GM23338 (cell line): Measurements from ENCODE around the gene CCNL1. TPM values are rescaled to one million over a fixed set of nuclear protein-coding genes. Genes with fewer than 3 reads are reported as not detected.

Experiments
- ATAC-seq: fragments of 200-7000 bp; cut with Tn5 transposase; 3 replicates; pipeline ENCODE4 v1.9.1; 2020
- DNase-seq: peaks from one replicate; pipeline ENCODE4 v3.0.0-alpha.2; 2015; ENCODE audit warnings: low spot score
- H2AFZ ChIP-seq: fragments of 200-600 bp; sonication (generic); 2 replicates; pipeline ENCODE4 v1.8.0; 2016; ENCODE audit warnings: antibody characterized with exemption, mild to moderate bottlenecking, moderate library complexity
- H3F3A ChIP-seq: fragments of 200-600 bp; sonication (generic); replicated peaks from 2 replicates; pipeline ENCODE4 v1.8.0; 2017; ENCODE audit warnings: antibody characterized with exemption, mixed run types, low read depth
- H3K27ac ChIP-seq: fragments of 200-600 bp; sonication (generic); 2 replicates; pipeline ENCODE4 v1.6.1; 2016; ENCODE audit warnings: low read depth
- H3K27me3 ChIP-seq: fragments of 200-600 bp; sonication (generic); 2 replicates; pipeline ENCODE4 v1.8.0; 2016; ENCODE audit warnings: mild to moderate bottlenecking, mixed run types, moderate library complexity; ENCODE audit not compliant: insufficient read depth
- H3K36me3 ChIP-seq: fragments of 200-600 bp; sonication (generic); 2 replicates; pipeline ENCODE4 v1.8.0; 2016; ENCODE audit warnings: mild to moderate bottlenecking; ENCODE audit not compliant: insufficient read depth
- H3K4me1 ChIP-seq: fragments of 200-600 bp; sonication (generic); 2 replicates; pipeline ENCODE4 v1.8.0; 2016; ENCODE audit warnings: mild to moderate bottlenecking, moderate library complexity; ENCODE audit not compliant: insufficient read depth
- H3K4me2 ChIP-seq: fragments of 200-600 bp; sonication (generic); 2 replicates; pipeline ENCODE4 v1.7.1; 2017; ENCODE audit warnings: mixed run types
- H3K4me3 ChIP-seq: fragments of 200-600 bp; sonication (generic); 2 replicates; pipeline ENCODE4 v1.6.1; 2016; ENCODE audit warnings: mixed run types
- H3K79me2 ChIP-seq: fragments of 200-600 bp; sonication (generic); replicated peaks from 2 replicates; pipeline ENCODE4 v1.8.0; 2017; ENCODE audit warnings: mild to moderate bottlenecking; ENCODE audit not compliant: insufficient read depth
- H3K9me2 ChIP-seq: fragments of 200-600 bp; sonication (generic); 2 replicates; pipeline ENCODE4 v1.8.0; 2017; ENCODE audit not compliant: insufficient read depth
- H4K20me1 ChIP-seq: fragments of 200-600 bp; sonication (generic); replicated peaks from 2 replicates; pipeline ENCODE4 v1.8.0; 2017; ENCODE audit warnings: mild to moderate bottlenecking; ENCODE audit not compliant: insufficient read depth
- H3K27ac Mint-ChIP-seq: 2 replicates; pipeline ENCODE4 v1.8.0; 2020; ENCODE audit warnings: inconsistent platforms, mild to moderate bottlenecking, moderate library complexity, mixed read lengths
- H3K27me3 Mint-ChIP-seq: 3 replicates; pipeline ENCODE4 v1.8.0; 2022; ENCODE audit warnings: low read depth, mild to moderate bottlenecking, moderate library complexity, mixed read lengths, inconsistent platforms; ENCODE audit not compliant: insufficient read depth, poor library complexity
- H3K36me3 Mint-ChIP-seq: 3 replicates; pipeline ENCODE4 v1.8.0; 2021; ENCODE audit warnings: low read depth, mild to moderate bottlenecking, inconsistent platforms, moderate library complexity, mixed read lengths
- H3K4me1 Mint-ChIP-seq: 3 replicates; pipeline ENCODE4 v1.8.0; 2020; ENCODE audit warnings: mild to moderate bottlenecking, inconsistent platforms, mixed read lengths
- H3K4me3 Mint-ChIP-seq: 3 replicates; pipeline ENCODE4 v1.8.0; 2021; ENCODE audit warnings: moderate library complexity, mild to moderate bottlenecking, inconsistent platforms, mixed read lengths
- H3K9me3 Mint-ChIP-seq: 3 replicates; pipeline ENCODE4 v1.8.0; 2020; ENCODE audit warnings: moderate library complexity, mild to moderate bottlenecking, inconsistent platforms, mixed read lengths
- CREB1 ChIP-seq: fragments of 250-450 bp; sonication (Bioruptor Pico); IDR thresholded peaks from 2 replicates; pipeline ENCODE4 v1.5.0; 2020; ENCODE audit warnings: low read depth, mild to moderate bottlenecking, moderate library complexity
- CTCF ChIP-seq, 2 experiments: fragments of 200-600 bp in 1 of 2; sonication (generic) in 1 of 2; conservative IDR thresholded peaks; 2 replicates each; pipeline versions ENCODE4 v1.5.1 to v1.6.1; 2016 to 2017; ENCODE audit warnings: antibody characterized with exemption in 2 of 2, low read depth in 2 of 2, mild to moderate bottlenecking in 2 of 2, moderate library complexity in 1 of 2
- EZH2 ChIP-seq: fragments of 200-600 bp; sonication (generic); IDR thresholded peaks from one replicate; pipeline ENCODE4 v1.8.0; 2017; ENCODE audit warnings: antibody characterized with exemption, mild to moderate bottlenecking, low read depth; ENCODE audit not compliant: unreplicated experiment
- EZH2phosphoT487 ChIP-seq: fragments of 200-600 bp; sonication (generic); IDR thresholded peaks from one replicate; pipeline ENCODE4 v1.8.1; 2018; ENCODE audit warnings: antibody characterized with exemption; ENCODE audit not compliant: unreplicated experiment
- JUNB ChIP-seq: IDR thresholded peaks from one replicate; pipeline ENCODE4 v1.6.1; 2016; ENCODE audit warnings: antibody characterized with exemption; ENCODE audit not compliant: unreplicated experiment
- NANOG ChIP-seq: IDR thresholded peaks from 2 replicates; pipeline ENCODE4 v1.6.1; 2016; ENCODE audit warnings: antibody characterized with exemption, borderline replicate concordance
- POLR2AphosphoS5 ChIP-seq: IDR thresholded peaks from 2 replicates; pipeline ENCODE4 v1.6.1; 2016; ENCODE audit warnings: antibody characterized with exemption, low read depth
- STAT1 ChIP-seq: IDR thresholded peaks from one replicate; pipeline ENCODE4 v1.6.1; 2016; ENCODE audit warnings: antibody characterized with exemption; ENCODE audit not compliant: unreplicated experiment
- ZNF114 ChIP-seq: fragments of 250-450 bp; sonication (Bioruptor Pico); IDR thresholded peaks from 2 replicates; pipeline ENCODE4 v1.5.0; 2020; ENCODE audit warnings: mild to moderate bottlenecking, moderate library complexity
- ZNF331 ChIP-seq: fragments of 250-450 bp; sonication (Bioruptor Pico); IDR thresholded peaks from 2 replicates; pipeline ENCODE4 v1.5.0; 2020; ENCODE audit warnings: low read depth, mild to moderate bottlenecking, moderate library complexity
- polyA plus RNA-seq: library from polyadenylated mRNA; unstranded; fragments of >200 nt; fragmentation: Nextera tagmentation; extraction: Ambion mirVana; gene quantifications from 2 replicates; pipeline ENCODE4 v1.2.1, GENCODE V29; 2016
- total RNA-seq: library from RNA; depleted of rRNA; stranded (reverse); fragments of >200 nt; shearing (Covaris generic); gene quantifications from 2 replicates; pipeline ENCODE4 v1.2.3, GENCODE V29; 2014
- TF ChIP-seq, protein P1 (sequence below): IDR thresholded peaks from 2 replicates; pipeline ENCODE4 v1.6.1; 2016; ENCODE audit warnings: antibody characterized with exemption
- TF ChIP-seq, protein P2 (sequence below): IDR thresholded peaks from one replicate; pipeline ENCODE4 v1.6.1; 2018; ENCODE audit warnings: antibody characterized with exemption; ENCODE audit not compliant: unreplicated experiment
- TF ChIP-seq, protein P3 (sequence below): fragments of 250-450 bp; sonication (Bioruptor Pico); IDR thresholded peaks from 2 replicates; pipeline ENCODE4 v1.5.0; 2020; ENCODE audit warnings: mild to moderate bottlenecking, moderate library complexity

Gene CCNL1
- total and polyA plus RNA-seq, 2 experiments from 2014 or later, result 108 to 134 TPM

GRCh38 chr3:157172746-157173145, 12.8 kb upstream of the CCNL1 start:
- TF ChIP-seq STAT1, result no peak
- TF ChIP-seq, protein P1, sequence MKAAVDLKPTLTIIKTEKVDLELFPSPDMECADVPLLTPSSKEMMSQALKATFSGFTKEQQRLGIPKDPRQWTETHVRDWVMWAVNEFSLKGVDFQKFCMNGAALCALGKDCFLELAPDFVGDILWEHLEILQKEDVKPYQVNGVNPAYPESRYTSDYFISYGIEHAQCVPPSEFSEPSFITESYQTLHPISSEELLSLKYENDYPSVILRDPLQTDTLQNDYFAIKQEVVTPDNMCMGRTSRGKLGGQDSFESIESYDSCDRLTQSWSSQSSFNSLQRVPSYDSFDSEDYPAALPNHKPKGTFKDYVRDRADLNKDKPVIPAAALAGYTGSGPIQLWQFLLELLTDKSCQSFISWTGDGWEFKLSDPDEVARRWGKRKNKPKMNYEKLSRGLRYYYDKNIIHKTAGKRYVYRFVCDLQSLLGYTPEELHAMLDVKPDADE, result no peak
- TF ChIP-seq, protein P2, sequence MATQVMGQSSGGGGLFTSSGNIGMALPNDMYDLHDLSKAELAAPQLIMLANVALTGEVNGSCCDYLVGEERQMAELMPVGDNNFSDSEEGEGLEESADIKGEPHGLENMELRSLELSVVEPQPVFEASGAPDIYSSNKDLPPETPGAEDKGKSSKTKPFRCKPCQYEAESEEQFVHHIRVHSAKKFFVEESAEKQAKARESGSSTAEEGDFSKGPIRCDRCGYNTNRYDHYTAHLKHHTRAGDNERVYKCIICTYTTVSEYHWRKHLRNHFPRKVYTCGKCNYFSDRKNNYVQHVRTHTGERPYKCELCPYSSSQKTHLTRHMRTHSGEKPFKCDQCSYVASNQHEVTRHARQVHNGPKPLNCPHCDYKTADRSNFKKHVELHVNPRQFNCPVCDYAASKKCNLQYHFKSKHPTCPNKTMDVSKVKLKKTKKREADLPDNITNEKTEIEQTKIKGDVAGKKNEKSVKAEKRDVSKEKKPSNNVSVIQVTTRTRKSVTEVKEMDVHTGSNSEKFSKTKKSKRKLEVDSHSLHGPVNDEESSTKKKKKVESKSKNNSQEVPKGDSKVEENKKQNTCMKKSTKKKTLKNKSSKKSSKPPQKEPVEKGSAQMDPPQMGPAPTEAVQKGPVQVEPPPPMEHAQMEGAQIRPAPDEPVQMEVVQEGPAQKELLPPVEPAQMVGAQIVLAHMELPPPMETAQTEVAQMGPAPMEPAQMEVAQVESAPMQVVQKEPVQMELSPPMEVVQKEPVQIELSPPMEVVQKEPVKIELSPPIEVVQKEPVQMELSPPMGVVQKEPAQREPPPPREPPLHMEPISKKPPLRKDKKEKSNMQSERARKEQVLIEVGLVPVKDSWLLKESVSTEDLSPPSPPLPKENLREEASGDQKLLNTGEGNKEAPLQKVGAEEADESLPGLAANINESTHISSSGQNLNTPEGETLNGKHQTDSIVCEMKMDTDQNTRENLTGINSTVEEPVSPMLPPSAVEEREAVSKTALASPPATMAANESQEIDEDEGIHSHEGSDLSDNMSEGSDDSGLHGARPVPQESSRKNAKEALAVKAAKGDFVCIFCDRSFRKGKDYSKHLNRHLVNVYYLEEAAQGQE, result no peak
- TF ChIP-seq, protein P3, sequence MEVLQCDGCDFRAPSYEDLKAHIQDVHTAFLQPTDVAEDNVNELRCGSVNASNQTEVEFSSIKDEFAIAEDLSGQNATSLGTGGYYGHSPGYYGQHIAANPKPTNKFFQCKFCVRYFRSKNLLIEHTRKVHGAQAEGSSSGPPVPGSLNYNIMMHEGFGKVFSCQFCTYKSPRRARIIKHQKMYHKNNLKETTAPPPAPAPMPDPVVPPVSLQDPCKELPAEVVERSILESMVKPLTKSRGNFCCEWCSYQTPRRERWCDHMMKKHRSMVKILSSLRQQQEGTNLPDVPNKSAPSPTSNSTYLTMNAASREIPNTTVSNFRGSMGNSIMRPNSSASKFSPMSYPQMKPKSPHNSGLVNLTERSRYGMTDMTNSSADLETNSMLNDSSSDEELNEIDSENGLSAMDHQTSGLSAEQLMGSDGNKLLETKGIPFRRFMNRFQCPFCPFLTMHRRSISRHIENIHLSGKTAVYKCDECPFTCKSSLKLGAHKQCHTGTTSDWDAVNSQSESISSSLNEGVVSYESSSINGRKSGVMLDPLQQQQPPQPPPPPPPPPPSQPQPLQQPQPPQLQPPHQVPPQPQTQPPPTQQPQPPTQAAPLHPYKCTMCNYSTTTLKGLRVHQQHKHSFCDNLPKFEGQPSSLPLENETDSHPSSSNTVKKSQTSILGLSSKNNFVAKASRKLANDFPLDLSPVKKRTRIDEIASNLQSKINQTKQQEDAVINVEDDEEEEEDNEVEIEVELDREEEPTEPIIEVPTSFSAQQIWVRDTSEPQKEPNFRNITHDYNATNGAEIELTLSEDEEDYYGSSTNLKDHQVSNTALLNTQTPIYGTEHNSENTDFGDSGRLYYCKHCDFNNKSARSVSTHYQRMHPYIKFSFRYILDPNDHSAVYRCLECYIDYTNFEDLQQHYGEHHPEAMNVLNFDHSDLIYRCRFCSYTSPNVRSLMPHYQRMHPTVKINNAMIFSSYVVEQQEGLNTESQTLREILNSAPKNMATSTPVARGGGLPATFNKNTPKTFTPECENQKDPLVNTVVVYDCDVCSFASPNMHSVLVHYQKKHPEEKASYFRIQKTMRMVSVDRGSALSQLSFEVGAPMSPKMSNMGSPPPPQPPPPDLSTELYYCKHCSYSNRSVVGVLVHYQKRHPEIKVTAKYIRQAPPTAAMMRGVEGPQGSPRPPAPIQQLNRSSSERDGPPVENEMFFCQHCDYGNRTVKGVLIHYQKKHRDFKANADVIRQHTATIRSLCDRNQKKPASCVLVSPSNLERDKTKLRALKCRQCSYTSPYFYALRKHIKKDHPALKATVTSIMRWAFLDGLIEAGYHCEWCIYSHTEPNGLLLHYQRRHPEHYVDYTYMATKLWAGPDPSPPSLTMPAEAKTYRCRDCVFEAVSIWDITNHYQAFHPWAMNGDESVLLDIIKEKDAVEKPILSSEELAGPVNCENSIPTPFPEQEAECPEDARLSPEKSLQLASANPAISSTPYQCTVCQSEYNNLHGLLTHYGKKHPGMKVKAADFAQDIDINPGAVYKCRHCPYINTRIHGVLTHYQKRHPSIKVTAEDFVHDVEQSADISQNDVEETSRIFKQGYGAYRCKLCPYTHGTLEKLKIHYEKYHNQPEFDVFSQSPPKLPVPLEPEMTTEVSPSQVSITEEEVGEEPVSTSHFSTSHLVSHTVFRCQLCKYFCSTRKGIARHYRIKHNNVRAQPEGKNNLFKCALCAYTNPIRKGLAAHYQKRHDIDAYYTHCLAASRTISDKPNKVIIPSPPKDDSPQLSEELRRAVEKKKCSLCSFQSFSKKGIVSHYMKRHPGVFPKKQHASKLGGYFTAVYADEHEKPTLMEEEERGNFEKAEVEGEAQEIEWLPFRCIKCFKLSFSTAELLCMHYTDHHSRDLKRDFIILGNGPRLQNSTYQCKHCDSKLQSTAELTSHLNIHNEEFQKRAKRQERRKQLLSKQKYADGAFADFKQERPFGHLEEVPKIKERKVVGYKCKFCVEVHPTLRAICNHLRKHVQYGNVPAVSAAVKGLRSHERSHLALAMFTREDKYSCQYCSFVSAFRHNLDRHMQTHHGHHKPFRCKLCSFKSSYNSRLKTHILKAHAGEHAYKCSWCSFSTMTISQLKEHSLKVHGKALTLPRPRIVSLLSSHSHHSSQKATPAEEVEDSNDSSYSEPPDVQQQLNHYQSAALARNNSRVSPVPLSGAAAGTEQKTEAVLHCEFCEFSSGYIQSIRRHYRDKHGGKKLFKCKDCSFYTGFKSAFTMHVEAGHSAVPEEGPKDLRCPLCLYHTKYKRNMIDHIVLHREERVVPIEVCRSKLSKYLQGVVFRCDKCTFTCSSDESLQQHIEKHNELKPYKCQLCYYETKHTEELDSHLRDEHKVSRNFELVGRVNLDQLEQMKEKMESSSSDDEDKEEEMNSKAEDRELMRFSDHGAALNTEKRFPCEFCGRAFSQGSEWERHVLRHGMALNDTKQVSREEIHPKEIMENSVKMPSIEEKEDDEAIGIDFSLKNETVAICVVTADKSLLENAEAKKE (CRISPR knock-in tag), result no peak
- no peak for TF ChIP-seq EZH2
- TF ChIP-seq ZNF114 (CRISPR knock-in tag), result no peak
- TF ChIP-seq JUNB, result no peak
- TF ChIP-seq EZH2phosphoT487, result no peak
- TF ChIP-seq NANOG, result no peak
- TF ChIP-seq ZNF331 (CRISPR knock-in tag), result no peak
- no peak for TF ChIP-seq CTCF (conservative IDR thresholded peaks at IDR 0.05; ENCODE audit: low read depth in 2 of 2)
- no peak for TF ChIP-seq CREB1 (CRISPR knock-in tag)
- TF ChIP-seq POLR2AphosphoS5, result no peak
- Histone ChIP-seq H3K36me3 (0 out of 2 replicates have a peak, but pooled peaks cover 2% of the 10 kb centered on the region), H2AFZ (no peak overlapping the region), H3K4me2 (no peak overlapping the region), H3K4me3 (no peak overlapping the region), H3K27me3 (no peaks in the 10 kb centered on the region), H3K79me2 (peaks cover 14% of the 10 kb centered on the region), H3K9me2 (no peaks in the 10 kb centered on the region), H3K27ac (no peak overlapping the region), H3F3A (no peaks in the 10 kb centered on the region), H4K20me1 (no peaks in the 10 kb centered on the region), H3K4me1 (peaks cover 4% of the 10 kb centered on the region; the same call in 1 of the 2 replicates)
- Mint-ChIP-seq H3K4me1 (peaks cover 9% of the 10 kb centered on the region; the same call in 2 of the 3 replicates), H3K36me3 (peaks cover 15% of the 10 kb centered on the region), H3K4me3 (no peak overlapping the region), H3K9me3 (peaks cover 9% of the 10 kb centered on the region), H3K27ac (no peak overlapping the region), H3K27me3 (peaks cover 2% of the 10 kb centered on the region)
- ATAC-seq (no peak), DNase-seq (no peak)
